HL-60 (cell line): ENCODE results near the gene EHBP1L1.

Experiments used
- DNase-seq, 2 experiments: peaks; one replicate each; pipeline ENCODE4 v3.0.0-alpha.2; 2010 to 2020; ENCODE audit warnings: low read depth in 1 of 2, low spot score in 1 of 2
- H3K27ac ChIP-seq: fragments of 250-450 bp; sonication (Bioruptor Pico); replicated peaks from 2 replicates; pipeline ENCODE4 v1.5.1; 2020; ENCODE audit warnings: mild to moderate bottlenecking, moderate library complexity
- H3K27me3 ChIP-seq: fragments of 250-450 bp; sonication (Bioruptor Pico); 2 replicates; pipeline ENCODE4 v1.5.1; 2021; ENCODE audit warnings: mild to moderate bottlenecking, moderate library complexity; ENCODE audit not compliant: insufficient read depth, poor library complexity, severe bottlenecking
- H3K4me3 ChIP-seq: replicated peaks from 2 replicates; pipeline ENCODE4 v1.5.1; 2011; ENCODE audit warnings: mild to moderate bottlenecking, control low read depth, low read length; ENCODE audit not compliant: insufficient read depth
- CTCF ChIP-seq: IDR thresholded peaks from one replicate; pipeline ENCODE4 v1.5.1; 2011; ENCODE audit warnings: low read length, control low read depth, inconsistent platforms; ENCODE audit not compliant: insufficient read depth
- GABPA ChIP-seq: IDR thresholded peaks from 2 replicates; pipeline ENCODE4 v1.6.1; 2012; ENCODE audit warnings: low read depth
- POLR2AphosphoS5 ChIP-seq: IDR thresholded peaks from 2 replicates; pipeline ENCODE4 v1.6.1; 2012; ENCODE audit warnings: low read depth
- SPI1 ChIP-seq: IDR thresholded peaks from 2 replicates; pipeline ENCODE4 v1.6.1; 2012; ENCODE audit warnings: low read depth, mild to moderate bottlenecking, borderline replicate concordance
- TF ChIP-seq, protein P1 (sequence below): IDR thresholded peaks from 2 replicates; pipeline ENCODE4 v1.6.1; 2012; ENCODE audit warnings: low read depth; ENCODE audit not compliant: insufficient replicate concordance

EHBP1L1 gene

DNA sequence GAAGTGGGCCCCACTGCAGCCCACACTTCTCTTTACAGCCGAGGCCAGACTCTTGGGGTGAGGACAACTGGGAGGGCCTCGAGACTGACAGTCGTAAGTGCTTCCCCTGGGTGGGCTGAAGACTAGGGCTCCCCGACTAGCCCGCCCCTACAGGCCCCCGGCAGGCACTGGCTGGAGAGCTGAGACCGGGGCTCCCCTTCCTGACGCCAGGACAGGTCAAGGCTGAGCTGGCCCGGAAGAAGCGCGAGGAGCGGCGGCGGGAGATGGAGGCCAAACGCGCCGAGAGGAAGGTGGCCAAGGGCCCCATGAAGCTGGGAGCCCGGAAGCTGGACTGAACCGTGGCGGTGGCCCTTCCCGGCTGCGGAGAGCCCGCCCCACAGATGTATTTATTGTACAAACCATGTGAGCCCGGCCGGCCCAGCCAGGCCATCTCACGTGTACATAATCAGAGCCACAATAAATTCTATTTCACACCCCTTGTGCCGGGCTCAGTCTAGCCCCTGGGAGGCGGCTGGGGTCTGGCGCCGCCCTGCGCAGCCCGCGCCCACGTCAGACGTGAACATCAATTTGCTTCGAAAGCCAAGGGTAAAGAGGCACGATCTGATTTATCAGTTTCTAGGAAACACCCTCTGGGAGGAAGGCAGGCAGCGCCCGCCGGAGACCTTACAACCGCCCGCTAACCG is 37.5 kb upstream of the EHBP1L1 start:
- TF ChIP-seq POLR2AphosphoS5 (no peak), CTCF (no peak), SPI1 (no peak), GABPA (no peak)
- TF ChIP-seq, protein P1, sequence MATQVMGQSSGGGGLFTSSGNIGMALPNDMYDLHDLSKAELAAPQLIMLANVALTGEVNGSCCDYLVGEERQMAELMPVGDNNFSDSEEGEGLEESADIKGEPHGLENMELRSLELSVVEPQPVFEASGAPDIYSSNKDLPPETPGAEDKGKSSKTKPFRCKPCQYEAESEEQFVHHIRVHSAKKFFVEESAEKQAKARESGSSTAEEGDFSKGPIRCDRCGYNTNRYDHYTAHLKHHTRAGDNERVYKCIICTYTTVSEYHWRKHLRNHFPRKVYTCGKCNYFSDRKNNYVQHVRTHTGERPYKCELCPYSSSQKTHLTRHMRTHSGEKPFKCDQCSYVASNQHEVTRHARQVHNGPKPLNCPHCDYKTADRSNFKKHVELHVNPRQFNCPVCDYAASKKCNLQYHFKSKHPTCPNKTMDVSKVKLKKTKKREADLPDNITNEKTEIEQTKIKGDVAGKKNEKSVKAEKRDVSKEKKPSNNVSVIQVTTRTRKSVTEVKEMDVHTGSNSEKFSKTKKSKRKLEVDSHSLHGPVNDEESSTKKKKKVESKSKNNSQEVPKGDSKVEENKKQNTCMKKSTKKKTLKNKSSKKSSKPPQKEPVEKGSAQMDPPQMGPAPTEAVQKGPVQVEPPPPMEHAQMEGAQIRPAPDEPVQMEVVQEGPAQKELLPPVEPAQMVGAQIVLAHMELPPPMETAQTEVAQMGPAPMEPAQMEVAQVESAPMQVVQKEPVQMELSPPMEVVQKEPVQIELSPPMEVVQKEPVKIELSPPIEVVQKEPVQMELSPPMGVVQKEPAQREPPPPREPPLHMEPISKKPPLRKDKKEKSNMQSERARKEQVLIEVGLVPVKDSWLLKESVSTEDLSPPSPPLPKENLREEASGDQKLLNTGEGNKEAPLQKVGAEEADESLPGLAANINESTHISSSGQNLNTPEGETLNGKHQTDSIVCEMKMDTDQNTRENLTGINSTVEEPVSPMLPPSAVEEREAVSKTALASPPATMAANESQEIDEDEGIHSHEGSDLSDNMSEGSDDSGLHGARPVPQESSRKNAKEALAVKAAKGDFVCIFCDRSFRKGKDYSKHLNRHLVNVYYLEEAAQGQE, result no peak
- Histone ChIP-seq H3K27me3 (no peaks in the 10 kb centered on the region), H3K27ac (no peak overlapping the region), H3K4me3 (no peak overlapping the region)
- DNase-seq, result no peak

DNA sequence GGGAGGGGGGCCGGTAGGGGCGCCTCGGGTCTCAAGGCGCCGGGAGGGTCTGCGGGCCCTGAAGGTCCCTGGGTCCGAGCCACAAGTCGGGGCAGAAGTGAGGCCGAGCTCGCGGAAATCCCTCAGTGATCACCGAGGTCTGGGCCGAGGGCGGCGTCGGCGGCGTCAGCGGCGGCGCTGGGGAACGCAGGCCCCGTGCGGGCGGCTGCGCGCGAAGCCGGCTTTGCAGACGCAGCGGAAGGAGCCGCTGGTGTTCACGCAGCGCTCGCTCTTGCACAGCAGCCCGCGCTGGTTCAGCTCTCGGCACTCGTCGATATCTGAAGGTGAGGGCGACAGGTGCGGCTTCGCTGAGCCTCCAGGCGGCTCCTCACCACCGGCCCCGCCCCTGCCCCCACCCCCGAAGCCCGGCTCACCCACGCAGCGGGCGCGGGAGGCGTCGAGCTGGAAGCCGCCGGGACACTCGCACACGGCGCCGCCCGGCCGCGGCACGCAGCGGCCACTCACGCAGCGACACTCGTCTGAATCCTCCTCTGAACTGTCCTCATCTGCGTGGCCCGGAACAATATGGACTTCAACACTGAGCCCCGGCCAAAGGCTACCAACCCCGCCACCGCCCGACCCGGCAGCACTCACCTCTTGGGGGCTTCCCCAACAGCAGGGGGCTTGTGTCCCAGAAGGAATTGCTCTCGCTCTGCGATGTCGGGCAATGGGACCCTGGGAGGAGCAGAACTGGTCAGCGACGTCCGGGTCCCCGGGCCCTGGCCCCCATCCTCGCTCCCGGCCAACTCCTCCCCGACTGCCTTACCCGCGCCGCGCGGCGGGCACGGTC is 36.7 kb upstream of the EHBP1L1 start:
- TF ChIP-seq GABPA (no peak), CTCF (no peak)
- TF ChIP-seq, protein P1, result no peak
- H3K27ac ChIP-seq, result no peak overlapping the region
- no peak for DNase-seq
- peak overlapping the region; percentile 56; the same call in 1 of the 2 replicates for H3K4me3 ChIP-seq
- H3K27me3 ChIP-seq, result no peaks in the 10 kb centered on the region

GRCh38 chr11:65539744-65540289 is 36.0 kb upstream of the EHBP1L1 start:
- no peaks in the 10 kb centered on the region for H3K27me3 ChIP-seq
- peak overlapping the region; percentile 56 for H3K4me3 ChIP-seq
- peak overlapping the region; percentile 17; the same call in 1 of the 2 replicates for H3K27ac ChIP-seq
- no peak for DNase-seq
- TF ChIP-seq SPI1, result no peak
- TF ChIP-seq GABPA, result no peak
- no peak for TF ChIP-seq CTCF
- TF ChIP-seq POLR2AphosphoS5, result no peak
- TF ChIP-seq, protein P1, result no peak
